SK-N-MC (cell line): ENCODE results near the gene TMEM54.

ENCODE experiments used
- EZH2 ChIP-seq: fragments of 200-600 bp; sonication (generic); IDR thresholded peaks from one replicate; pipeline ENCODE4 v1.6.1; 2017; ENCODE audit warnings: antibody characterized with exemption
- POLR2AphosphoS5 ChIP-seq: IDR thresholded peaks from 2 replicates; pipeline ENCODE4 v1.6.1; 2012; ENCODE audit warnings: mild to moderate bottlenecking, low read depth, low read length, borderline replicate concordance

- TF ChIP-seq EZH2 (no peak), POLR2AphosphoS5 (no peak)
Measured at GRCh38 chr1:32867671-32868070, 33.5 kb downstream of the TMEM54 start.
